Neural cell (in vitro differentiated cells): ENCODE results near the gene SHISA7. TPM values are rescaled to one million over a fixed set of nuclear protein-coding genes. Genes with fewer than 3 reads are reported as not detected.

Experiments
- H2AFZ ChIP-seq: fragments of 200-600, 300-800 bp; sonication (generic), shearing (Covaris generic); 2 replicates; pipeline ENCODE4 v1.6.0; 2014; ENCODE audit warnings: low read depth, mild to moderate bottlenecking, antibody characterized with exemption, low read length, moderate library complexity
- H3F3A ChIP-seq: fragments of 200-600 bp; shearing (Covaris generic); 2 replicates; pipeline ENCODE4 v1.6.1; 2016; ENCODE audit warnings: mild to moderate bottlenecking, moderate library complexity, mixed read lengths, antibody characterized with exemption, low read length; ENCODE audit not compliant: insufficient read depth, poor library complexity, severe bottlenecking
- H3K27ac ChIP-seq: fragments of 200-600, 300-800 bp; sonication (generic), shearing (Covaris generic); 2 replicates; pipeline ENCODE4 v1.5.1; 2014; ENCODE audit warnings: mild to moderate bottlenecking, low read length, moderate library complexity
- H3K27me3 ChIP-seq: fragments of 300-800, 200-600 bp; sonication (generic), shearing (Covaris generic); 2 replicates; pipeline ENCODE4 v1.6.0; 2014; ENCODE audit warnings: mild to moderate bottlenecking, low read depth, low read length, moderate library complexity; ENCODE audit not compliant: insufficient read depth
- H3K36me3 ChIP-seq: fragments of 300-800, 200-600 bp; sonication (generic), shearing (Covaris generic); 2 replicates; pipeline ENCODE4 v1.5.1; 2014; ENCODE audit warnings: mild to moderate bottlenecking, antibody characterized with exemption, low read length, moderate library complexity; ENCODE audit not compliant: insufficient read depth
- H3K4me2 ChIP-seq: fragments of 300-800, 200-600 bp; sonication (generic), shearing (Covaris generic); 2 replicates; pipeline ENCODE4 v1.6.0; 2014; ENCODE audit warnings: mild to moderate bottlenecking, low read length
- H3K4me3 ChIP-seq: fragments of 300-800, 200-600 bp; sonication (generic), shearing (Covaris generic); 2 replicates; pipeline ENCODE4 v1.5.1; 2014; ENCODE audit warnings: mild to moderate bottlenecking, low read length, moderate library complexity
- H3K79me2 ChIP-seq: fragments of 200-600 bp; shearing (Covaris generic); replicated peaks from 2 replicates; pipeline ENCODE4 v1.6.0; 2014; ENCODE audit warnings: mild to moderate bottlenecking, low read length, moderate library complexity; ENCODE audit not compliant: insufficient read depth
- H3K9ac ChIP-seq: fragments of 300-800, 200-600 bp; sonication (generic), shearing (Covaris generic); 2 replicates; pipeline ENCODE4 v1.6.1; 2016; ENCODE audit warnings: mild to moderate bottlenecking, low read length, mixed read lengths
- H3K9me2 ChIP-seq: fragments of 200-600 bp; shearing (Covaris generic); 2 replicates; pipeline ENCODE4 v1.6.1; 2016; ENCODE audit warnings: mild to moderate bottlenecking, low read length, mixed read lengths; ENCODE audit not compliant: insufficient read depth
- H3K9me3 ChIP-seq: fragments of 200-600, 300-800 bp; sonication (generic), shearing (Covaris generic); 2 replicates; pipeline ENCODE4 v1.6.1; 2016; ENCODE audit warnings: mild to moderate bottlenecking, mixed run types, low read length, moderate library complexity, mixed read lengths
- H4K20me1 ChIP-seq: fragments of 200-600 bp; shearing (Covaris generic); 2 replicates; pipeline ENCODE4 v1.6.1; 2016; ENCODE audit warnings: mild to moderate bottlenecking, mixed run types; ENCODE audit not compliant: insufficient read depth
- EP300 ChIP-seq: fragments of 450-650 bp; conservative IDR thresholded peaks from 2 replicates; pipeline ENCODE4 v1.6.1; 2014; ENCODE audit warnings: antibody characterized with exemption, mild to moderate bottlenecking, moderate library complexity; ENCODE audit not compliant: poor library complexity, severe bottlenecking
- EZH2 ChIP-seq: fragments of 200-600, 300-800 bp; shearing (Covaris generic), sonication (generic); IDR thresholded peaks from 2 replicates; pipeline ENCODE4 v1.6.1; 2014; ENCODE audit warnings: antibody characterized with exemption, low read length, borderline replicate concordance, mild to moderate bottlenecking; ENCODE audit not compliant: insufficient read depth, poor library complexity, severe bottlenecking
- MXI1 ChIP-seq: fragments of 450-650 bp; conservative IDR thresholded peaks from 2 replicates; pipeline ENCODE4 v1.6.1; 2014; ENCODE audit warnings: antibody characterized with exemption, mild to moderate bottlenecking; ENCODE audit not compliant: poor library complexity, severe bottlenecking
- POLR2AphosphoS5 ChIP-seq: IDR thresholded peaks from 2 replicates; pipeline ENCODE4 v1.6.1; 2012
- RAD21 ChIP-seq: fragments of 450-650 bp; conservative IDR thresholded peaks from 2 replicates; pipeline ENCODE4 v1.6.1; 2014; ENCODE audit warnings: antibody characterized with exemption, mild to moderate bottlenecking, moderate library complexity
- SMC3 ChIP-seq: fragments of 450-650 bp; conservative IDR thresholded peaks from 2 replicates; pipeline ENCODE4 v1.6.1; 2014; ENCODE audit warnings: antibody characterized with exemption, mild to moderate bottlenecking, moderate library complexity; ENCODE audit not compliant: poor library complexity
- TAF1 ChIP-seq: IDR thresholded peaks from 2 replicates; pipeline ENCODE4 v1.6.1; 2012; ENCODE audit warnings: low read depth
- polyA plus RNA-seq: library from polyadenylated mRNA; depleted of rRNA; stranded (reverse); fragments of >200 nt; gene quantifications from 2 replicates; pipeline ENCODE4 v1.2.3, GENCODE V29; 2014
- TF ChIP-seq, protein P1 (sequence below): IDR thresholded peaks from 2 replicates; pipeline ENCODE4 v1.6.1; 2012; ENCODE audit warnings: borderline replicate concordance
- TF ChIP-seq, protein P2 (sequence below): fragments of 450-650 bp; IDR thresholded peaks from 2 replicates; pipeline ENCODE4 v1.5.1; 2014; ENCODE audit warnings: antibody characterized with exemption, mild to moderate bottlenecking, moderate library complexity; ENCODE audit not compliant: poor library complexity, severe bottlenecking

The SHISA7 gene
- polyA plus RNA-seq, 1 donor from 2014 or later = 4.5 TPM

DNA sequence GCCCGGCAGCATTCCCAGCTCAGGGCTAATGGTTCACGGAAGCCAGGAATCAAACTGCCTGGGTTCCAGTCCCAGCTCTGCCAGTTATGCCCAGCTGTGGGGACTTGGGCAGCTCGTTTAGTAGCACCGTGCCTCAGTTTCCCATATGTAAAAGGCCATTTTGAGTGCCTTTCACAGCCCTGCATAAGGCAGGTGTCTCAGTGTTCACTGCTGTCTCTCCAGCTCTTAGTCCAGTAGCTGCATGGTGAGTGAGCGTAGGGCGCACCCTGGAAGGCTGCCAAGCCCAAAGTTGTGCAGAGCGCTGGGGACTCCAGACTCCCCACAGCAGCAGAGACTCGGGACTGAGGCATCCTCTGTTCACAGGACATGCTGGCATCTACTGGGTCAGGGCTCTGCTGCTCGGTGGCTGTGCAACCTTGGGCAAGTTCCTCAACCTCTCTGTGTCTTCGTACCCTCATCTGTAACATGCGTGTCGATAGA, 51.9 kb downstream of the SHISA7 start:
- no peak overlapping the region for H3K9ac ChIP-seq
- peaks cover 21% of the 10 kb centered on the region for H4K20me1 ChIP-seq
- no peak for TF ChIP-seq EZH2
- TF ChIP-seq RAD21 = no peak
- TF ChIP-seq, protein P1, sequence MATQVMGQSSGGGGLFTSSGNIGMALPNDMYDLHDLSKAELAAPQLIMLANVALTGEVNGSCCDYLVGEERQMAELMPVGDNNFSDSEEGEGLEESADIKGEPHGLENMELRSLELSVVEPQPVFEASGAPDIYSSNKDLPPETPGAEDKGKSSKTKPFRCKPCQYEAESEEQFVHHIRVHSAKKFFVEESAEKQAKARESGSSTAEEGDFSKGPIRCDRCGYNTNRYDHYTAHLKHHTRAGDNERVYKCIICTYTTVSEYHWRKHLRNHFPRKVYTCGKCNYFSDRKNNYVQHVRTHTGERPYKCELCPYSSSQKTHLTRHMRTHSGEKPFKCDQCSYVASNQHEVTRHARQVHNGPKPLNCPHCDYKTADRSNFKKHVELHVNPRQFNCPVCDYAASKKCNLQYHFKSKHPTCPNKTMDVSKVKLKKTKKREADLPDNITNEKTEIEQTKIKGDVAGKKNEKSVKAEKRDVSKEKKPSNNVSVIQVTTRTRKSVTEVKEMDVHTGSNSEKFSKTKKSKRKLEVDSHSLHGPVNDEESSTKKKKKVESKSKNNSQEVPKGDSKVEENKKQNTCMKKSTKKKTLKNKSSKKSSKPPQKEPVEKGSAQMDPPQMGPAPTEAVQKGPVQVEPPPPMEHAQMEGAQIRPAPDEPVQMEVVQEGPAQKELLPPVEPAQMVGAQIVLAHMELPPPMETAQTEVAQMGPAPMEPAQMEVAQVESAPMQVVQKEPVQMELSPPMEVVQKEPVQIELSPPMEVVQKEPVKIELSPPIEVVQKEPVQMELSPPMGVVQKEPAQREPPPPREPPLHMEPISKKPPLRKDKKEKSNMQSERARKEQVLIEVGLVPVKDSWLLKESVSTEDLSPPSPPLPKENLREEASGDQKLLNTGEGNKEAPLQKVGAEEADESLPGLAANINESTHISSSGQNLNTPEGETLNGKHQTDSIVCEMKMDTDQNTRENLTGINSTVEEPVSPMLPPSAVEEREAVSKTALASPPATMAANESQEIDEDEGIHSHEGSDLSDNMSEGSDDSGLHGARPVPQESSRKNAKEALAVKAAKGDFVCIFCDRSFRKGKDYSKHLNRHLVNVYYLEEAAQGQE = no peak
- TF ChIP-seq, protein P2, sequence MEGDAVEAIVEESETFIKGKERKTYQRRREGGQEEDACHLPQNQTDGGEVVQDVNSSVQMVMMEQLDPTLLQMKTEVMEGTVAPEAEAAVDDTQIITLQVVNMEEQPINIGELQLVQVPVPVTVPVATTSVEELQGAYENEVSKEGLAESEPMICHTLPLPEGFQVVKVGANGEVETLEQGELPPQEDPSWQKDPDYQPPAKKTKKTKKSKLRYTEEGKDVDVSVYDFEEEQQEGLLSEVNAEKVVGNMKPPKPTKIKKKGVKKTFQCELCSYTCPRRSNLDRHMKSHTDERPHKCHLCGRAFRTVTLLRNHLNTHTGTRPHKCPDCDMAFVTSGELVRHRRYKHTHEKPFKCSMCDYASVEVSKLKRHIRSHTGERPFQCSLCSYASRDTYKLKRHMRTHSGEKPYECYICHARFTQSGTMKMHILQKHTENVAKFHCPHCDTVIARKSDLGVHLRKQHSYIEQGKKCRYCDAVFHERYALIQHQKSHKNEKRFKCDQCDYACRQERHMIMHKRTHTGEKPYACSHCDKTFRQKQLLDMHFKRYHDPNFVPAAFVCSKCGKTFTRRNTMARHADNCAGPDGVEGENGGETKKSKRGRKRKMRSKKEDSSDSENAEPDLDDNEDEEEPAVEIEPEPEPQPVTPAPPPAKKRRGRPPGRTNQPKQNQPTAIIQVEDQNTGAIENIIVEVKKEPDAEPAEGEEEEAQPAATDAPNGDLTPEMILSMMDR = no peak
- TF ChIP-seq SMC3 = no peak
- no peak for TF ChIP-seq MXI1
- TF ChIP-seq EP300 = no peak
- TF ChIP-seq TAF1 = no peak
- TF ChIP-seq POLR2AphosphoS5 = no peak
- H3K4me3 ChIP-seq = no peak overlapping the region
- H3K79me2 ChIP-seq = peaks cover 19% of the 10 kb centered on the region
- no peak overlapping the region for H3K4me2 ChIP-seq
- peaks cover 5% of the 10 kb centered on the region for H3F3A ChIP-seq
- no peaks in the 10 kb centered on the region for H3K27me3 ChIP-seq
- no peaks in the 10 kb centered on the region for H3K9me3 ChIP-seq
- no peak overlapping the region for H2AFZ ChIP-seq
- H3K9me2 ChIP-seq = no peaks in the 10 kb centered on the region
- no peaks in the 10 kb centered on the region for H3K36me3 ChIP-seq
- H3K27ac ChIP-seq = no peak overlapping the region

DNA sequence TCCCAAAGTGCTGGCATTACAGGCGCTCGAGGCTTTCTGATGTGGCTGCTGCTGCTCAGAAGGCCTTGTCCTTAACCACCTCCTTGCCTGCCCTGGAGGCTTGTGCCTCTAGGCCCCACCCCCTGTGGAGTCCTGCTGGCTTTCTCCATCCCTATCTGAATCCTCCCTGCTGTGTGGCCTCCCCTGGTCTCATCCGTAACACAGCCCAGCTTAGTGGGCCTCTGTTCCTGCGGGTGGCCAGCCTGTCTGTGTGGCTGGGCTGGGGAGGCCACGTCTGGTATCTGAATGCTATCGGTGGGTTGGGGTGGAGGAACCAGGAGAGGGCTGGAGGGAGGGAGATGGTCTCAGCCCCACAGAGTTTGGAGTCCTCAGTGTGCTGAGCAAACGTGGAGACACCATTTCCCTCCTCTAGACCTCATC, 52.6 kb downstream of the SHISA7 start:
- TF ChIP-seq MXI1 = no peak
- no peak for TF ChIP-seq POLR2AphosphoS5
- no peak for TF ChIP-seq TAF1
- no peak for TF ChIP-seq EP300
- H3K4me3 ChIP-seq = no peak overlapping the region
- H3K27me3 ChIP-seq = no peaks in the 10 kb centered on the region
- peaks cover 22% of the 10 kb centered on the region for H3K79me2 ChIP-seq
- H3K4me2 ChIP-seq = no peak overlapping the region
- H3K36me3 ChIP-seq = no peaks in the 10 kb centered on the region
- H3K9me2 ChIP-seq = no peaks in the 10 kb centered on the region
- H3K27ac ChIP-seq = no peak overlapping the region
- H3K9me3 ChIP-seq = no peaks in the 10 kb centered on the region
- H3F3A ChIP-seq = peaks cover 5% of the 10 kb centered on the region
- peaks cover 21% of the 10 kb centered on the region for H4K20me1 ChIP-seq
- no peak overlapping the region for H3K9ac ChIP-seq
- H2AFZ ChIP-seq = no peak overlapping the region
